GM21515 (cell line): ENCODE data around the gene AMDHD2.

ENCODE experiments used
- ATAC-seq: cut with Tn5 transposase; IDR thresholded peaks from one replicate; pipeline ENCODE4 v1.9.1; 2021; ENCODE audit not compliant: unreplicated experiment

Gene AMDHD2

DNA sequence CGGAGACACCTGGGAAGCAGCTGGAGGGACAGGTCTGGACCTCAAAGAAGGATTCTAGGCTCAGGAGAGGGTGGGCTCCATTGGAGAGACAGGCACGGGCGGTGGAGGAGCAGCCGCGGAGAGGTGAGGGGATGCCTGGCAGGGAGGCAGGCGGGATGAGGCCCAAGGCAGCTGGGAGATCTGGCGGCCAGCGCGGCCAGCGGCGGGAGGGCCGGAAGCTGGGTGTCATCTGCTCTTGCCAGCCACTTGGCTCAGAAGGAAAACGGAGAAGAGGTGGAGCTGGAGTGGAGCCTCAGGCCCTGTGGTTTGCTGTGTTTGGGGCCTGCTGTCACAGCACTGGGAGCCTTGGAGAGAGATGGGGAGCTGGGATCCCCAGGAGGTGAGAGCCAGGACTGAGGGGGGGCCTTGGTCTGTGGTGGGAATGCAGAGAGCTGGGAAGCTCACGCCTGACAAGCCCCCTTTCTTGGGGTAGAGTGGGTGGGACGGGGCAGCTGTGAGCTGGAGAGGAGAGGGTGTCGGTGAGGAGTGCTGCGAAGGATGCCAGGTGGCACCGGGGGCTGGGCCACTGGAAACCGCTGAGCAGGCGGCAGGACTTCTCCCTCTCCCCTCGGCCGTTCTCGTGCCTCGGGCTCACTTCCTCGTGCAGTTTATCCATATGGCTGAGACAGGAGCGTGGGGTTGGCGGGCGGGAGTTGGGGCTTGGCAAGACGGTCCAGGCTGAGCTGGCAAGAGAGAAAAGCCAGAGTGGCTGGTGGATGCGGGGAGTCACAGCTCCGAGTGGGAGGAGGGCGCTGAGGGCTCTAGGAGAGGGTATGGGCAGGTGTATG lies 37.2 kb upstream of the AMDHD2 start:
- ATAC-seq = no peak

DNA sequence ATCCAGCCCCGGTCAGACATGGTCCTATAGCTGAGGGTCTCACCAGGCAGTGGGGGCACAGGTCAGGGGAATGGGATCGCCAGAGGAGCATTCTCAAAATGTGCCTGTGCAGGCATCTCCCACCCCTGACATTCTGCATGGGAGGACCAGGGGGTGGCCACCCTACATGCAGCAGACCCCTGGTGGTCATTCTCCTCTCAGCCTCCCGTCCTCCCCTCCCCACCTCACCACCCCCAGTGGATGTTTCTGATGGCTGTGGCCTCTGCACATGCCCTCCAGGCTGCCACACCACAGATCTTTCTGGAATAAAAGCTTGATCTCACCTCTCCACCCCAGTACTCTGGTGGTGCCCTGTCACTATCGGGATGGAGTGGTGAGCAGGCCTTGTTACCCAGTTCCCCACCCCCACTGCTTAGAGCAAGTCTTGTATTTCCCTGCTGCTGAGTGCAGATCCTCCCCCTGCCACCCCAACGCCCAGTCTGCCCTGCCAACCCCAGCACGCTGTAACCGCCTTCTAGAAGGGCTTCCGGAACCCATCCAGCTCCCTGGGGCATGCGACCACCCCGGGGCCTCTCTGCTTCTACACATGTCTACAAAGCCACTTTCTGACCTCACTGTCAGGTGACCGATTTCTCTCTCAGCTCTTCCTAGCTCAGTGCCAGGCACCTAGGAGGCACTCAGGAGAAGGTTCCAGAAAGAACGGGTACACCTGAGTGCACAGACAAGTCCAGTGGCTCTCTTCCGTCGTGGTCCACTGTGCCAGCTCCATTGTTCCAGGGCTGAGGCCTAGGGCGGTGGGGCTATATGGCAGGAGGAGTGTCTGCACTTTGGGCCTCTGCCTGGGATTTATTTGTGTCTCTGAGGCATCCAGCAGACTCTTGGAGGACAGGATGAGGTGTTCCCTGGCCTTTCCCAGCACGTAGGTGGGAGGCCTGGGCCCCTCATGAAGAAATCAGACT lies 36.0 kb upstream of the AMDHD2 start:
- no peak for ATAC-seq

- ATAC-seq = no peak
Observed at GRCh38 chr16:2484898-2485508, 35.2 kb upstream of the AMDHD2 start.

GRCh38 chr16:2485811-2486507 lies 34.2 kb upstream of the AMDHD2 start:
- ATAC-seq = no peak

DNA sequence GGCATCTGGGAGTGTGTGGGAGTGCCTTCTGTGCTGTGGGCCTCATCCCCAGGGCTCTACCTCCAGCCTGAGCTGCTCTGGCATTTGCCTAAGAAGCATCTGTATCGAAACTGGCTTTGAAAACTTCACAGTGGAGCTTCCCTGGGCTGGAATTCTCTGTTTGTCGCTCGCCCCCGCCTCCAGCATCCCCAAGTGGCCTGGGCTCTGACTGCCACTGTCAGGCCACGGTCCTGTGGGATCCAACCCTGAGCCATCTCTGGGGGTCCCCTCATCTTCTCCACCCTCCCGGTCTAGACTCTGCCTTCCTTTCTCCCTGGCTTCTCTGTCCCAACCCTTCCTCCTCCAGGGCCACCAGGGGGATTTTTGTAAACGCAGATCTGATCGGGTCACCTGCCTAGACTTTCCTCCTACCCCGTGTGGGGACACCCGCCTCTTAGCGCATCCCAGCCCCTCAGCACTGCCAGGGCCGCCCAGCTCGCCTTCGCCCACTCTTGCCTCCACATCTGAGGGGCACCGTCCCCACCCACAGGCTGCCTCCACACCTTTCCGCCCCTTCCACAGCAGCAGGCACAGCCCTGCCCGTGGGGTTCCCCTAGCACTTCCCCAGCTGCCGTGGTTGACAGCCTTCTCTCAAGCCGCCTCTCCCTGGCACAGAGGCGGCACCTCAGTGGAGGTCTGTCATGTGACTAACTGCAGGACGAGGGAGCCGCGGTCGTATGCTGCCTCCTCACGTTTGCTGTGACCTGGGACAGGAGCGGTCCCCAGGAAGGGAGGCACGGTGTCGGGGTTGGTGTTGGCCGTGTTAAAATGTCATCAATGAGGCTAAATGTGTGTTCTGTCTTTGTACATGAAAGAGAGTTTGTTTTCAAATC lies 33.3 kb upstream of the AMDHD2 start:
- ATAC-seq = no peak

DNA sequence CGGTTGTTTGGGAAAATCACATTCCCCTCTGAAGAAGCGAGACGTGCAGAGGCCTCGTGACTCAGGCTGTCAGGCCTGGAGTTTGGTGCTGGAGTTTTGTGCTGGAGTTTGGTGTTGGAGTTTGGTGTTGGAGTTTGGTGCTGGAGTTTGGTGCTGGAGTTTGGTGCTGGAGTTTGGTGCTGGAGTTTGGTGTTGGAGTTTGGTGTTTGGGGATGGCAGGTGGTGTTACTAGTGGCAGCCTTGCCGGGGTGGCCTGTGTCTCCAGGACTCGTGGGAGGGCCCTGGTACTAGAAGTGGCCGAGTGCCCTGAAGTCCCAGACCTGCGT lies 32.7 kb upstream of the AMDHD2 start:
- no peak for ATAC-seq

DNA sequence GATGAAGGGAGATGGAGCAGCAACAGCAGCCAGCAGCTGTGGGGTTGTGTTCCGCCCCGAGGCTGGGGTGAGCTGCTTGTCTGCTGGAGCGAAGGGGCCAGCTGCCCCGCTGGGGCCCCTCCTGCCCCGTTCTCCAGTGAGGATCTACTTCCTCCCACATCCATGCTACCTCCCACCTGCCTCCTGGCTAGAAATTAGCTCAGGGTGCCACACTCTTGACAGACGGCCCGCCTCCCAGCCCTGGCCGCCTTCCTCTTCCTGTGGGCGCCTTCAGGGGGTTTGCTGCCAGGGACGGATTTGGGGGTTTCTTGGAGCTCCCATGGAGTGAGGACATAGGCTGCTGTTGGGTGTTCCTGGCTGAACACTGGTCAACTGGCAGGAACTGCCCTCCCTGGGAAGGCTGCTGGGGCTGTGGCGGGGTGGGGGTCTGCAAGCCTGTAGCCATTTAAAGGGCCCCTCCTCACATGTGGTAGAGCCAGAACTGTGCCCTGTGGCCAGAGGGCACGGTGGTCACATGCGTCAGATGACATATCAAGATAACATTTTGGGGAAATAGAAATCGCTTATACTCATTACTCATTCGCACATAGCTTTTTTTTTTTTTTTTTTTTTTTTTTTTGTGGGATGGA lies 32.2 kb upstream of the AMDHD2 start:
- ATAC-seq = no peak

DNA sequence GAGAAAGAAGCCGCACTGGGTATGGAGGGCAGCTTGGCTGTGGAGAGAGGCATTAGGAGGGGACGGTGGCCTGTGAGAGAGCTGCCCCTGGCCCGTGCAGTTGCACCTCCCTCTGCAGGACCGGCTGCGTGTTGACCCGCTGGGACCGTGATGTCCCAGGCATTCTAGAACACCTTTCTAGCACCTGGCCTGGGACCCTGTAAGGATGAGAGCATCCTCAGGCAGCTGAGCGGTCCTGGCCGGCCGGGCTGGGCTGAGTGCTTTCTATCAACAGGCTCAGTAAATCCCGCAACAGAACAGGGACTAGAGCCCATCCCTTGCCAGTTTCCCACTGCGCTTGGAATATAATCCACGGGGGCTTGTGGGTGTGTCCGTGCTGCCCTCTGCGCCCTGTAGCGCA lies 30.6 kb upstream of the AMDHD2 start:
- no peak for ATAC-seq

DNA sequence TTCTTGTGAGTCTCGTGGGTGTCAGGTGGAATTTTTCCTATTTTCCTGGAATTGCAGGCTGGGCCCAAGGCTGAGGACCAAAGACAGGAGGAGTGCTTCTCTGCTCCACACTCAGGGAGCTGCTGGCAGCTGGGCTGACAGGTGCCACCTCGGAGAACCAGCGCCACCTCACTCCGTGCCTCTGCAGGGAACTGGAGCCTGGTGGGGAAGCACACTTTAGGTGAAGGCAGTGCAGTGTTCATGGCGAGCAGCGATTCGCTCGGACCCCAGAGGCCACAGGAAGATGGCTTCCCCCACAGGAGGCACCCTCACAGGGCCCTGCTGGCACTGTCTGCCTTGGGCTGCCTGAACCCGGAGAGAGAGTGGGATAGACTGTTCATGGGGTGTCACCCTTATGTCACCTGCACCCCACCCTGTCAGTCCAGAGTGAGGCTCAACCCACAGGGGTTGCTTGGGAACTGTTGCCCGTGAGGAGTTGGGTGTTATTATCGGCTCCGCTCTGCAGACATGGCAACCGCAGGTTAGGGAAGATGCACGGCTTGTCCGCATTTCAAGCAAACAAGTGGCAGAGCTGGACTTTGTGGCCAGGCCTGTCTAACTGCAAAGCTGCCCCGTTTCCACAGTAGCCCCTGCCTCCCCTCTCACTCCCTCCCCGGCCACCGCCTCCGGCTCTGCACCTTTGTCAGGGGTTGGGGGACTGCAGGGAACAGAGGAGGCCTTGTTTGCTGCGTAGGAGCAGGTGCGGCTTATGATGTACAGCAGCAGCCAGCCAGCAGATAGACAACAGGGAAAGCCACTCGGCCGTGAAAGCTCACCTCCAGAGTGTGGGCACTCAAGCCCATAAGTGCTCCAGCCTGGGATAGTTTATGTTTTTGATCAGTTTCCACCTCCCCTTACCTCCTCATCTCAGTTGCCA lies 29.7 kb upstream of the AMDHD2 start:
- no peak for ATAC-seq

DNA sequence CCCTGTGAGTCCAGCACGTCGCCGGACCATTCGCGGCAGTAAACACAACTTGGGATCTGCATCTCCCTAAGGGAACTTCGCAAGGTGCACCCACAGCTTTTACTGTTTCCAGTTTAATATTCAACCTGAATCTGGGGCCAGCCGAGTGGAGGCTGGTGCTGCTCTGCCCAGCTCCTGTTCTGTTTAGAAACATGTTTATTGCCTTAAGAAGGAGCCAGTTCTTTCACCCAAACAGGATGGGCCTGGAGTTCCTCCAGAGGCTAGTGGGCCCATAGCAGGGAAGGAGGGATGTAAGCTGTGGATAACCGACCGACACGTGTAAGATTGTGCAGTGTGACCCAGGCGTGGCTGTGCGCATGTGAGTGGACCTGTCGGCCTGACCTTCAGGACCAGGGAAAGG lies 27.9 kb upstream of the AMDHD2 start:
- ATAC-seq = no peak

- no peak for ATAC-seq
Observed at GRCh38 chr16:2493605-2494004, 26.6 kb upstream of the AMDHD2 start.

DNA sequence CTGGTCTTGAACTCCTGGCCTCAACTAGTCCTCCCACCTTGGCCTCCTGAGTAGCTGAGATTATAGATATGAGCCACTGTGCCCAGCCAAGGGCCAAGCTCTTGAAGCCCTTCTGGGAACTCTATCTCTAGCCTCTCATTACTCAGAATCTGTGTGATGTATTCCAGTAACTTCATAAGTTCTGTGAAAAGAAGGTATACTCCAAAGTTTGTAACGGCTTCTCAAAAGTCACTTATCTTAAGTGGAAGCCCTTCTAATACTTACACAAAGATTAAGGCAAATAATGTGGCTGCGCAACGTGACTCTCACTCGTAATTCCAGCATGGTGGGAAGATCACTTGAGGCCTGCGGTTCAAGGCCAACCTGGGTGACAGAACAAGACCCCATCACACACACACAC lies 25.6 kb upstream of the AMDHD2 start:
- no peak for ATAC-seq

- ATAC-seq = no peak
Observed at GRCh38 chr16:2495041-2495440, 25.1 kb upstream of the AMDHD2 start.

- no peak for ATAC-seq
Observed at GRCh38 chr16:2496223-2497115, 23.7 kb upstream of the AMDHD2 start.

DNA sequence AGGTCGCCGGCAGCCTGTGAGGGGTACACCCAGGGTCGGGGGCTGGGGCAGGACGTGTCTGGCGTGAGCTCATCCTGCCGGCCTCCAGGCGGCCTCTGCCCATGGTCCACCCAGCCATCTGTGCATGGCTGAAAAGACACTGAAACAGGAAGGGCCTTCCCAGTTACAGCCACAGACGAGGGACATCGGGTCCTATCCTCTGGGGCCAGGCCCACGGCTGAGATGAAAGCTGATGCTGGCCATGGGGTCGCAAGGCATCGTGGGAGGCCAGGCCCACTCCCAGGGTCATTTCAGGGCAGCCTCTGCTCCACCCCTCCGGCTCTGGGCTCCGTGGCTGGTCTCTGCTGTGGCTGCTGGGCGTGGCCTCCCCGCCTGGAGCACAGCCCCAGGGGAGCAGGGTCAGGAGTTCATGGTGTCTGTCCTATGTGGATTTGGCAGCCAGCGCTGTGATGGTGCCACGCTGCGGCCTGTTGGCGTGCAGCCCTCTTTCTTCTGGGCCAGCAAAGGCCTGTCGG lies 23.0 kb upstream of the AMDHD2 start:
- no peak for ATAC-seq

DNA sequence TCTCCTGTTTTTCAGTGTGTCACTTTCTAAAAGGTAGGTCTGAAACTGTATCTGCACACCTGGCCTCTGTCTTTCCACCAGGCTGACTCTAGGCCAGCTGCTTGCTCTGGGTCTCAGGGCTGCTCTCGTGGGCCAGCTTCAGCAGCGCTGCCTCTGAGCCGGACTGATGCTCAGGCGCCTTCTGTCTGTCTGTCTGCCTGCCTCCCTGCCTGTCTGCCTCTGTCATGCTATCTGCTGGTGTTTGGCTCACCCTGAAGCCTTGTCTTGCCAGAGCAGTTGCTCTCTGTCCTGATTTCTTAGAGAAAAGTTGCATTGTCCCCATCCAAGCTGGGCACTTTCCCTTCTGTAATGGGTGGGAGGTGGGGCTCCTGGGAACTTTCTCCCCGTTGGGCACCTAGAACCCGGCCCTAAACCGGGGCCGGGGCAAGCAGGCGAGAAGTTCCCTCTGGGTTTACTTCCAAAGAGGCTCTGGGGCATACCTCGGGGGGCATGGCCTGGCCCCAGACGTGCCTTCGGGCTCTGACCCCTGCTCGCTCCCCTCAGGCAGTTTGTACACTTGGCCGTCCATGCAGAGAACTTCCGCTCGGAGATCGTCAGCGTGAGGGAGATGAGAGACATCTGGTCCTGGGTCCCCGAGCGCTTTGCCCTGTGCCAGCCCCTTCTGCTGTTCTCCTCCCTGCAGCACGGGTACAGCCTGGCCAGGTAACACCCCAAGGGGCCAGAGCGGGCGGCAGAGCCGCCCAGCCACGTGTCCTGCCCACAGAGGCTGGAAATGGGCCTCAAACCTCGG lies 22.3 kb upstream of the AMDHD2 start:
- ATAC-seq = no peak
